Neural cell (in vitro differentiated cells): ENCODE results near the gene CROCC. TPM values are rescaled to one million over a fixed set of nuclear protein-coding genes. Genes with fewer than 3 reads are reported as not detected.
A peak's percentile ranks its signal among the peaks of the same experiment; 100 is the strongest.

Source experiments
- H2AFZ ChIP-seq: fragments of 200-600, 300-800 bp; sonication (generic), shearing (Covaris generic); 2 replicates; pipeline ENCODE4 v1.6.0; 2014; ENCODE audit warnings: low read depth, mild to moderate bottlenecking, antibody characterized with exemption, low read length, moderate library complexity
- H3F3A ChIP-seq: fragments of 200-600 bp; shearing (Covaris generic); 2 replicates; pipeline ENCODE4 v1.6.1; 2016; ENCODE audit warnings: mild to moderate bottlenecking, moderate library complexity, mixed read lengths, antibody characterized with exemption, low read length; ENCODE audit not compliant: insufficient read depth, poor library complexity, severe bottlenecking
- H3K27ac ChIP-seq: fragments of 200-600, 300-800 bp; sonication (generic), shearing (Covaris generic); 2 replicates; pipeline ENCODE4 v1.5.1; 2014; ENCODE audit warnings: mild to moderate bottlenecking, low read length, moderate library complexity
- H3K27me3 ChIP-seq: fragments of 300-800, 200-600 bp; sonication (generic), shearing (Covaris generic); 2 replicates; pipeline ENCODE4 v1.6.0; 2014; ENCODE audit warnings: mild to moderate bottlenecking, low read depth, low read length, moderate library complexity; ENCODE audit not compliant: insufficient read depth
- H3K36me3 ChIP-seq: fragments of 300-800, 200-600 bp; sonication (generic), shearing (Covaris generic); 2 replicates; pipeline ENCODE4 v1.5.1; 2014; ENCODE audit warnings: mild to moderate bottlenecking, antibody characterized with exemption, low read length, moderate library complexity; ENCODE audit not compliant: insufficient read depth
- H3K4me2 ChIP-seq: fragments of 300-800, 200-600 bp; sonication (generic), shearing (Covaris generic); 2 replicates; pipeline ENCODE4 v1.6.0; 2014; ENCODE audit warnings: mild to moderate bottlenecking, low read length
- H3K4me3 ChIP-seq: fragments of 300-800, 200-600 bp; sonication (generic), shearing (Covaris generic); 2 replicates; pipeline ENCODE4 v1.5.1; 2014; ENCODE audit warnings: mild to moderate bottlenecking, low read length, moderate library complexity
- H3K79me2 ChIP-seq: fragments of 200-600 bp; shearing (Covaris generic); replicated peaks from 2 replicates; pipeline ENCODE4 v1.6.0; 2014; ENCODE audit warnings: mild to moderate bottlenecking, low read length, moderate library complexity; ENCODE audit not compliant: insufficient read depth
- H3K9ac ChIP-seq: fragments of 300-800, 200-600 bp; sonication (generic), shearing (Covaris generic); 2 replicates; pipeline ENCODE4 v1.6.1; 2016; ENCODE audit warnings: mild to moderate bottlenecking, low read length, mixed read lengths
- H3K9me2 ChIP-seq: fragments of 200-600 bp; shearing (Covaris generic); 2 replicates; pipeline ENCODE4 v1.6.1; 2016; ENCODE audit warnings: mild to moderate bottlenecking, low read length, mixed read lengths; ENCODE audit not compliant: insufficient read depth
- H3K9me3 ChIP-seq: fragments of 200-600, 300-800 bp; sonication (generic), shearing (Covaris generic); 2 replicates; pipeline ENCODE4 v1.6.1; 2016; ENCODE audit warnings: mild to moderate bottlenecking, mixed run types, low read length, moderate library complexity, mixed read lengths
- H4K20me1 ChIP-seq: fragments of 200-600 bp; shearing (Covaris generic); 2 replicates; pipeline ENCODE4 v1.6.1; 2016; ENCODE audit warnings: mild to moderate bottlenecking, mixed run types; ENCODE audit not compliant: insufficient read depth
- EP300 ChIP-seq: fragments of 450-650 bp; conservative IDR thresholded peaks from 2 replicates; pipeline ENCODE4 v1.6.1; 2014; ENCODE audit warnings: antibody characterized with exemption, mild to moderate bottlenecking, moderate library complexity; ENCODE audit not compliant: poor library complexity, severe bottlenecking
- EZH2 ChIP-seq: fragments of 200-600, 300-800 bp; shearing (Covaris generic), sonication (generic); IDR thresholded peaks from 2 replicates; pipeline ENCODE4 v1.6.1; 2014; ENCODE audit warnings: antibody characterized with exemption, low read length, borderline replicate concordance, mild to moderate bottlenecking; ENCODE audit not compliant: insufficient read depth, poor library complexity, severe bottlenecking
- MXI1 ChIP-seq: fragments of 450-650 bp; conservative IDR thresholded peaks from 2 replicates; pipeline ENCODE4 v1.6.1; 2014; ENCODE audit warnings: antibody characterized with exemption, mild to moderate bottlenecking; ENCODE audit not compliant: poor library complexity, severe bottlenecking
- POLR2AphosphoS5 ChIP-seq: IDR thresholded peaks from 2 replicates; pipeline ENCODE4 v1.6.1; 2012
- RAD21 ChIP-seq: fragments of 450-650 bp; conservative IDR thresholded peaks from 2 replicates; pipeline ENCODE4 v1.6.1; 2014; ENCODE audit warnings: antibody characterized with exemption, mild to moderate bottlenecking, moderate library complexity
- REST ChIP-seq: IDR thresholded peaks from 2 replicates; pipeline ENCODE4 v1.6.1; 2012; ENCODE audit warnings: borderline replicate concordance
- SMC3 ChIP-seq: fragments of 450-650 bp; conservative IDR thresholded peaks from 2 replicates; pipeline ENCODE4 v1.6.1; 2014; ENCODE audit warnings: antibody characterized with exemption, mild to moderate bottlenecking, moderate library complexity; ENCODE audit not compliant: poor library complexity
- TAF1 ChIP-seq: IDR thresholded peaks from 2 replicates; pipeline ENCODE4 v1.6.1; 2012; ENCODE audit warnings: low read depth
- polyA plus RNA-seq: library from polyadenylated mRNA; depleted of rRNA; stranded (reverse); fragments of >200 nt; gene quantifications from 2 replicates; pipeline ENCODE4 v1.2.3, GENCODE V29; 2014
- TF ChIP-seq, protein P1 (sequence below): fragments of 450-650 bp; IDR thresholded peaks from 2 replicates; pipeline ENCODE4 v1.5.1; 2014; ENCODE audit warnings: antibody characterized with exemption, mild to moderate bottlenecking, moderate library complexity; ENCODE audit not compliant: poor library complexity, severe bottlenecking

The CROCC gene
- polyA plus RNA-seq, 1 donor from 2014 or later, result 26.3 TPM

GRCh38 chr1:17011439-17012307 lies 89.9 kb downstream of the CROCC start, which contains the start of gene ATP13A2:
TSS of gene ATP13A2 (minus strand) at chr1:17011928. CDS start at chr1:17011738, 190 bp downstream.
- no peaks in the 10 kb centered on the region for H4K20me1 ChIP-seq
- no peak within 1 kb of the TSS for H3K27ac ChIP-seq
- no peaks in the 10 kb centered on the region for H3K9me2 ChIP-seq
- peaks cover 8% of the 10 kb centered on the region for H3K79me2 ChIP-seq
- H3K36me3 ChIP-seq, result no peaks in the 10 kb centered on the region
- H3K9ac ChIP-seq, result peak within 1 kb of the TSS; percentile 87
- peak within 1 kb of the TSS; percentile 60 for H2AFZ ChIP-seq
- H3K9me3 ChIP-seq, result no peaks in the 10 kb centered on the region
- H3K27me3 ChIP-seq, result no peaks in the 10 kb centered on the region
- H3F3A ChIP-seq, result no peaks in the 10 kb centered on the region
- peak within 1 kb of the TSS; percentile 86 for H3K4me2 ChIP-seq
- H3K4me3 ChIP-seq, result peak within 1 kb of the TSS; percentile 97
- TF ChIP-seq, protein P1, sequence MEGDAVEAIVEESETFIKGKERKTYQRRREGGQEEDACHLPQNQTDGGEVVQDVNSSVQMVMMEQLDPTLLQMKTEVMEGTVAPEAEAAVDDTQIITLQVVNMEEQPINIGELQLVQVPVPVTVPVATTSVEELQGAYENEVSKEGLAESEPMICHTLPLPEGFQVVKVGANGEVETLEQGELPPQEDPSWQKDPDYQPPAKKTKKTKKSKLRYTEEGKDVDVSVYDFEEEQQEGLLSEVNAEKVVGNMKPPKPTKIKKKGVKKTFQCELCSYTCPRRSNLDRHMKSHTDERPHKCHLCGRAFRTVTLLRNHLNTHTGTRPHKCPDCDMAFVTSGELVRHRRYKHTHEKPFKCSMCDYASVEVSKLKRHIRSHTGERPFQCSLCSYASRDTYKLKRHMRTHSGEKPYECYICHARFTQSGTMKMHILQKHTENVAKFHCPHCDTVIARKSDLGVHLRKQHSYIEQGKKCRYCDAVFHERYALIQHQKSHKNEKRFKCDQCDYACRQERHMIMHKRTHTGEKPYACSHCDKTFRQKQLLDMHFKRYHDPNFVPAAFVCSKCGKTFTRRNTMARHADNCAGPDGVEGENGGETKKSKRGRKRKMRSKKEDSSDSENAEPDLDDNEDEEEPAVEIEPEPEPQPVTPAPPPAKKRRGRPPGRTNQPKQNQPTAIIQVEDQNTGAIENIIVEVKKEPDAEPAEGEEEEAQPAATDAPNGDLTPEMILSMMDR, result peak; percentile 19
- peak; percentile 46 for TF ChIP-seq EP300
- peak; percentile 60 for TF ChIP-seq MXI1
- TF ChIP-seq SMC3, result peak; percentile 17
- TF ChIP-seq POLR2AphosphoS5, result peak; percentile 88
- TF ChIP-seq REST, result no peak

DNA sequence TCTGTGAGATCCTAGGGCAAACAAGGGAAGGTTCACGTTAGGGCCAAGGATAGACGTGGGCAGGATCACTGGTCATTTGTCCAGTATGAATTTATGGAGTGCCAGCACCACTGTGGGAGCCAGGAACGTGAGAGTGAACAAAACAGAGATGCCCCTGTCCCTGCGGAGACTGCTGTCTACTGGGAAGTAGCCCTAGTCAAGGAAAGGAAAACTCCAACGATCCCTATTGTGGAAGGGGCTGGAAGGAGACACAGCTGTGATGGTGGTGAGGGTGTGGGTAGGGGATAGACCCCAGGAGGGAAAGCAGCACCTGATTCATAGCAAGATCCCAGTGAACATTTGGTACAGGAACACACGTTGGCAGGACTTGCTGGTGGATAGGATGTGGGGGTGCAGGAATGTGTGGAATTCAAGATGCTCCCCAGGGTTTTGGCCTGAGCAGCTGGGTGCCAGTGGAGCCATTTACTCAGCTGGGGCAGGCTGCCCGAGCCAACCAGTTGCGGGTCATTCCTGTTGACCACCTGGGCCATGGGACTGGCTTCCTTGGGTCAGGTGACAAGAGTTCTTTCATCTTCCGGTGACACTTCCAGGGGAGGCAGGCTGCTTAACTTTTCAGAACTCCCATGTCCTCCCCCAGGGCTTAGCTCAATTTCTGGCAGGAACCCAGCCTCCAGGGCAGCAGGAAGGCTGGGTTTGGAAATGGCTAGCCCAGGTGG lies 91.2 kb downstream of the CROCC start:
- H3K9ac ChIP-seq, result no peak overlapping the region
- no peak overlapping the region for H2AFZ ChIP-seq
- no peak for TF ChIP-seq EZH2
- no peak for TF ChIP-seq EP300
- TF ChIP-seq, protein P1, result no peak
- no peak for TF ChIP-seq MXI1
- TF ChIP-seq TAF1, result no peak
- no peak for TF ChIP-seq SMC3
- no peak for TF ChIP-seq POLR2AphosphoS5
- no peak for TF ChIP-seq REST
- no peak for TF ChIP-seq RAD21
- no peaks in the 10 kb centered on the region for H3K9me3 ChIP-seq
- H3F3A ChIP-seq, result no peaks in the 10 kb centered on the region
- H3K36me3 ChIP-seq, result peaks cover under 1% of the 10 kb centered on the region
- no peak overlapping the region for H3K4me3 ChIP-seq
- no peaks in the 10 kb centered on the region for H4K20me1 ChIP-seq
- no peaks in the 10 kb centered on the region for H3K27me3 ChIP-seq
- H3K4me2 ChIP-seq, result no peak overlapping the region
- peaks cover 8% of the 10 kb centered on the region for H3K79me2 ChIP-seq
- H3K27ac ChIP-seq, result no peak overlapping the region
- no peaks in the 10 kb centered on the region for H3K9me2 ChIP-seq
